Calu3 (cell line): Measurements from ENCODE around the gene FAM180A. TPM values are rescaled to one million over a fixed set of nuclear protein-coding genes. Genes with fewer than 3 reads are reported as not detected.

Experiments used
- BruUV-seq: library from RNA; stranded (reverse); fragments of 400-500 nt; replicated peaks from 2 replicates; lab custom pipeline; 2021; lab: Mats Ljungman, UMichigan
- CTCF ChIA-PET: fragments of 300-600 bp; sonication (Branson Sonifier 250); formaldehyde crosslinking; loops from one replicate; lab custom pipeline; 2022; ENCODE audit warnings: antibody characterized with exemption; lab: Charles Lee
- DNase-seq: peaks from one replicate; pipeline ENCODE4 v3.0.0; 2022
- H3K27ac Mint-ChIP-seq: one replicate; pipeline ENCODE4 v1.8.0; 2022; ENCODE audit warnings: mixed read lengths; ENCODE audit not compliant: unreplicated experiment
- H3K27me3 Mint-ChIP-seq: one replicate; pipeline ENCODE4 v1.8.0; 2022; ENCODE audit warnings: mixed read lengths; ENCODE audit not compliant: unreplicated experiment
- H3K36me3 Mint-ChIP-seq: one replicate; pipeline ENCODE4 v1.8.0; 2022; ENCODE audit warnings: mild to moderate bottlenecking, moderate library complexity, mixed read lengths; ENCODE audit not compliant: insufficient read depth, unreplicated experiment
- H3K4me1 Mint-ChIP-seq: one replicate; pipeline ENCODE4 v1.8.0; 2022; ENCODE audit warnings: mild to moderate bottlenecking, low read depth, mixed read lengths; ENCODE audit not compliant: unreplicated experiment
- H3K4me3 Mint-ChIP-seq: one replicate; pipeline ENCODE4 v1.8.0; 2022; ENCODE audit warnings: mild to moderate bottlenecking, low read depth, moderate library complexity, mixed read lengths; ENCODE audit not compliant: unreplicated experiment
- H3K9me3 Mint-ChIP-seq: one replicate; pipeline ENCODE4 v1.8.0; 2022; ENCODE audit warnings: low read depth, mixed read lengths; ENCODE audit not compliant: unreplicated experiment
- intact Hi-C: fragments of 100-400 bp; cut with micrococcal nuclease; formaldehyde crosslinking; loops from one replicate; pipeline ENCODE4 v1.10.0; 2022; ENCODE audit not compliant: unreplicated experiment
- total RNA-seq: library from RNA; stranded (reverse); gene quantifications from 2 replicates; pipeline ENCODE4 v1.2.3, GENCODE V29; 2022
- TF ChIP-seq, protein P1 (sequence below): fragments of 200-600 bp; IDR thresholded peaks from one replicate; pipeline ENCODE4 v1.8.0; 2022; ENCODE audit warnings: antibody characterized with exemption; ENCODE audit not compliant: unreplicated experiment

FAM180A gene
- total RNA-seq, 1 experiment from 2014 or later: not detected

DNA sequence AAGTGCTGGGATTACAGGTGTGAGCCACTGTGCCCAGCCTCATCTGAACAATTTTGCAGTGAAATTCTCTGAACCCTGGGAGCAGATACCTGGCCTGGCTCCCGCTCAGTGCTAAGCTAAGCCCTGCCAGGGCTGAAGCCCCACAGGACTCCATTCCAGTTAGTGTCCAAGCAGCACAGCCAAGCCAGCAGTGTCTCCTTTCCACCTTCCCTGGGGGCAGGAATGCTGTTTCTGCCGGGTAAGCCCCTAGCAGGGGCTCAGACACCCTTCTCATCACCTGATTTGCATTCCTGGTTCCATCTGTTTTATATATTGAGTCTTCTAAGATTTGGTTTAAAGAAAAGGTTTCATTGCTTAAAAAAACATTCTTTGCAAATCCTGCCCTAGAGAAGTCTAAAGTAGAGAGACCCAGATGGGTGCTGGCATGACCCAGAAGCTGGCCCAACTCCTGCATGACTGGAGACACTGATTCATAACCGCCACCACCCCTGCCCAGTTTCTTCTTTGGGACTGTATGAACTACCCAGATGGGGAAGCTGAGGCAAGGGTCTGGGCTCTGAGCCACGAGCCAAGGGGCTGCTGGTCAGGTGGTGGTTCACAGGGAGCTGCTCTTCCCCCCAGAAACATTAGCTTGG is 34.7 kb downstream of the FAM180A start:
- TF ChIP-seq, protein P1, sequence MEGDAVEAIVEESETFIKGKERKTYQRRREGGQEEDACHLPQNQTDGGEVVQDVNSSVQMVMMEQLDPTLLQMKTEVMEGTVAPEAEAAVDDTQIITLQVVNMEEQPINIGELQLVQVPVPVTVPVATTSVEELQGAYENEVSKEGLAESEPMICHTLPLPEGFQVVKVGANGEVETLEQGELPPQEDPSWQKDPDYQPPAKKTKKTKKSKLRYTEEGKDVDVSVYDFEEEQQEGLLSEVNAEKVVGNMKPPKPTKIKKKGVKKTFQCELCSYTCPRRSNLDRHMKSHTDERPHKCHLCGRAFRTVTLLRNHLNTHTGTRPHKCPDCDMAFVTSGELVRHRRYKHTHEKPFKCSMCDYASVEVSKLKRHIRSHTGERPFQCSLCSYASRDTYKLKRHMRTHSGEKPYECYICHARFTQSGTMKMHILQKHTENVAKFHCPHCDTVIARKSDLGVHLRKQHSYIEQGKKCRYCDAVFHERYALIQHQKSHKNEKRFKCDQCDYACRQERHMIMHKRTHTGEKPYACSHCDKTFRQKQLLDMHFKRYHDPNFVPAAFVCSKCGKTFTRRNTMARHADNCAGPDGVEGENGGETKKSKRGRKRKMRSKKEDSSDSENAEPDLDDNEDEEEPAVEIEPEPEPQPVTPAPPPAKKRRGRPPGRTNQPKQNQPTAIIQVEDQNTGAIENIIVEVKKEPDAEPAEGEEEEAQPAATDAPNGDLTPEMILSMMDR: no peak
- BruUV-seq: no TSS peak
- peaks cover 12% of the 10 kb centered on the region for H3K27me3 Mint-ChIP-seq
- no peaks in the 10 kb centered on the region for H3K36me3 Mint-ChIP-seq
- H3K4me1 Mint-ChIP-seq: no peaks in the 10 kb centered on the region
- no peak overlapping the region for H3K27ac Mint-ChIP-seq
- intact Hi-C loops: no loop called here
- no peak overlapping the region for H3K4me3 Mint-ChIP-seq
- DNase-seq: no peak
- H3K9me3 Mint-ChIP-seq: no peaks in the 10 kb centered on the region
- CTCF ChIA-PET: no interaction called here

DNA sequence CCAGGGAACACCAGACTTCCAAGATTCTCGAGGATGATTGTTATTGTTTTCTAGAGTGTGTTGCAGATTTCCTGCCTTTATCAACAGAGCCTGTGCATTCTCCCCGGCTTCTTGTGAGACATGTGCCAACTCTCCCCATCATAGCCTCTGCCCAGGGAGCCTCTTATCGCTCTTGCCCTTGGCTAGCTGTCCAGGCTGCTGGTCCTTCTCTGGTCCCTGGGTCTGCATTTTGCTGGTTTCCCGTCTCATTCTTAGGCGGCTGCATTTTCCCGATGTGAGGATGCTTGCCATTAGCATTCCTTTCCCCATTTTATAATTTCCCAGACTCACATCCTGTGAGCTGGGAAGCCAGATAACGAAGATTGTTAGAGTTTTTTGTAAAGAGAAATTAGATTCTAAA is 35.8 kb downstream of the FAM180A start:
- no peak overlapping the region for H3K4me3 Mint-ChIP-seq
- CTCF ChIA-PET: interaction anchor here (0.7 kb wide), 1 partner anchor 311 kb away, joined by 3 read pairs; no protein-coding TSS in a partner anchor
- no TSS peak for BruUV-seq
- H3K27ac Mint-ChIP-seq: no peak overlapping the region
- H3K9me3 Mint-ChIP-seq: no peaks in the 10 kb centered on the region
- peaks cover under 1% of the 10 kb centered on the region for H3K27me3 Mint-ChIP-seq
- H3K36me3 Mint-ChIP-seq: no peaks in the 10 kb centered on the region
- no peaks in the 10 kb centered on the region for H3K4me1 Mint-ChIP-seq
- intact Hi-C loops: no loop called here
- TF ChIP-seq, protein P1: no peak
- DNase-seq: no peak

DNA sequence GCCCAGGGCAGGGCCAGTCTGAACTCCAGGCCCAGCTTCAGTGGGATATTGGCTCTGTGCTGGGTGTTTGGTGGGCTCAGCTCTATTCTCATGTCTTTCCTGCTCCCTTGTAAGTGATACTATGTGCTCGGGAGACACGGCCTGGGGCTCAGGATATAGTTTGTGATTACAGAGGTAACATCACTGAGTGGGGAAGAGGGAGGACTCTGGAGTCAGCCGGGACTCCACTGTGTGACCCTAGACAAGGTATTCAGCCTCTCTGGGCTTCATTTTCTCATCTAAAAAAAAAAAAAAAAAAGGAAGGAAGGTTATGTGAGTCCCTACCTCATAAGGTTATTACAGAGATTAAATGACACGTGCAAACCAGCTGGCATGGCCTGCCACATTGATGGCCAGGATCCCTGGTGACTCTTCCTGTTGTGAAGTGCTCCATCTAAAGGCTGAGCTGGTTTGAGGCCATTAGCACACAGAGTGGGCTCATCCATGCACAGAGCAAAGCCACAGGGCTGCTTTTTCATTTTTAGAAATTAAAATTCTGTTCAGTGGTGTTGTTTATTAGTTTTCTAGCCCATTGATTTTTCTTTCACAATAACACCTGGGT is 36.3 kb downstream of the FAM180A start:
- CTCF ChIA-PET: interaction anchor here (0.7 kb wide), 1 partner anchor 311 kb away, joined by 3 read pairs; no protein-coding TSS in a partner anchor
- no peaks in the 10 kb centered on the region for H3K36me3 Mint-ChIP-seq
- no peaks in the 10 kb centered on the region for H3K4me1 Mint-ChIP-seq
- H3K27ac Mint-ChIP-seq: no peak overlapping the region
- no peaks in the 10 kb centered on the region for H3K9me3 Mint-ChIP-seq
- DNase-seq: no peak
- intact Hi-C loops: no loop called here
- BruUV-seq: no TSS peak
- TF ChIP-seq, protein P1: no peak
- no peaks in the 10 kb centered on the region for H3K27me3 Mint-ChIP-seq
- H3K4me3 Mint-ChIP-seq: no peak overlapping the region

DNA sequence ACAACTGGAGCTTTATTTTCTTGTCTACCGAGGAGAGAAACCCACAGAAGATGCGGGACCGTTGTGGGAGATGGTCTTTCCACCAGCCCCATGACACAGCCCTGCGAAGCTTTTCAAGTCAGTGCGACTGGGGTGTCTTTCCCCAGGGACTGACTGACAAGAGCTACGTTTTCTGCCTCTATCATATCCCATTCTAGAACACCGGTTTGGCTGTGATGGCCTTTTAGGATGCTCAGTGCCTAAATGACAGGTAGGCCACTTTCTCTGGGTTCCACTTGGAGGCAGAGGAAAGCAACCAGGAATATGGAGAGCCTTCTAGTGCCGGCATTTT is 37.5 kb downstream of the FAM180A start:
- intact Hi-C loops: no loop called here
- CTCF ChIA-PET: no interaction called here
- TF ChIP-seq, protein P1: no peak
- Mint-ChIP-seq H3K27ac (no peak overlapping the region), H3K4me1 (no peaks in the 10 kb centered on the region), H3K4me3 (no peak overlapping the region), H3K36me3 (no peaks in the 10 kb centered on the region), H3K27me3 (no peaks in the 10 kb centered on the region), H3K9me3 (no peaks in the 10 kb centered on the region)
- DNase-seq: no peak
- BruUV-seq: no TSS peak
